HepG2 (cell line): Measurements from ENCODE around the gene JPH3. TPM values are rescaled to one million over a fixed set of nuclear protein-coding genes. Genes with fewer than 3 reads are reported as not detected.

Source experiments
- ATAC-seq: fragments of 200-7000 bp; cut with Tn5 transposase; 3 replicates; pipeline ENCODE4 v1.9.1; 2020; ENCODE audit warnings: mild to moderate bottlenecking, moderate library complexity
- BruUV-seq: library from RNA; stranded (reverse); fragments of 400-500 nt; replicated peaks from 2 replicates; lab custom pipeline; 2021; lab: Mats Ljungman, UMichigan
- CTCF ChIA-PET: fragments of 300-600 bp; formaldehyde crosslinking; extraction: SDS; loops from one replicate; lab custom pipeline; 2021; ENCODE audit warnings: low total read pairs, inconsistent platforms, low intra/inter-chr PET ratio; lab: Yijun Ruan, JAX
- POLR2A ChIA-PET: fragments of 350-600 bp; sonication (Branson Sonifier 250); formaldehyde crosslinking; loops from one replicate; lab custom pipeline; 2020; ENCODE audit warnings: antibody characterized with exemption, inconsistent platforms; lab: Yijun Ruan, JAX
- DNase-seq: peaks from one replicate; pipeline ENCODE4 v3.0.0-alpha.2; 2015; ENCODE audit warnings: low spot score
- FAIRE-seq: peaks from 3 replicates; lab custom pipeline; 2011; peaks lifted over from hg19 to GRCh38; lab: Jason Lieb, UNC
- H2AFZ ChIP-seq: one replicate; pipeline ENCODE4 v1.6.1; 2011; ENCODE audit warnings: low read length, inconsistent platforms
- H3K27ac ChIP-seq: fragments of 300-600 bp; 3 replicates; pipeline ENCODE4 v1.8.0; 2011; ENCODE audit warnings: mixed run types, mild to moderate bottlenecking, mixed read lengths, low read length, inconsistent platforms; ENCODE audit not compliant: insufficient read depth; ENCODE audit errors: extremely low read length
- H3K27me3 ChIP-seq, 2 experiments: fragments of 200-600 bp in 1 of 2; 2 replicates in 1 of 2; 3 replicates in 1 of 2; pipeline versions ENCODE4 v1.6.0 to v1.8.0; 2011; ENCODE audit warnings: low read length in 2 of 2, mild to moderate bottlenecking in 2 of 2, moderate library complexity in 2 of 2, inconsistent platforms in 1 of 2; ENCODE audit not compliant: insufficient read depth in 2 of 2, control insufficient read depth in 1 of 2
- H3K36me3 ChIP-seq, 2 experiments: fragments of 200-600 bp in 1 of 2; replicated peaks in 1 of 2; 2 replicates in 1 of 2; 3 replicates in 1 of 2; pipeline versions ENCODE4 v1.5.1 to v1.8.0; 2011; ENCODE audit warnings: low read length in 2 of 2, inconsistent platforms in 1 of 2; ENCODE audit not compliant: insufficient read depth in 2 of 2, control insufficient read depth in 1 of 2
- H3K4me1 ChIP-seq: 2 replicates; pipeline ENCODE4 v1.5.1; 2012; ENCODE audit warnings: low read length, inconsistent platforms; ENCODE audit not compliant: insufficient read depth
- H3K4me2 ChIP-seq: 2 replicates; pipeline ENCODE4 v1.6.0; 2011; ENCODE audit warnings: low read depth, low read length, inconsistent platforms
- H3K4me3 ChIP-seq, 3 experiments: fragments of 200-600 bp in 1 of 3; sonication (generic), shearing (Covaris generic) in 1 of 3; replicated peaks in 1 of 3; 2 replicates each; pipeline ENCODE4 v1.5.1; 2011 to 2016; ENCODE audit warnings: low read length in 3 of 3, inconsistent platforms in 2 of 3, low read depth in 2 of 3, mild to moderate bottlenecking in 2 of 3, control low read depth in 1 of 3, mixed read lengths in 1 of 3; ENCODE audit not compliant: insufficient read depth in 1 of 3
- H3K79me2 ChIP-seq: one replicate; pipeline ENCODE4 v1.6.1; 2011; ENCODE audit warnings: low read length, inconsistent platforms; ENCODE audit not compliant: insufficient read depth
- H3K9ac ChIP-seq: 2 replicates; pipeline ENCODE4 v1.6.0; 2011; ENCODE audit warnings: mild to moderate bottlenecking, low read depth, low read length, inconsistent platforms; ENCODE audit not compliant: insufficient read depth
- H3K9me3 ChIP-seq: 2 replicates; pipeline ENCODE4 v1.5.1; 2012; ENCODE audit warnings: mild to moderate bottlenecking, low read length
- H4K20me1 ChIP-seq: 2 replicates; pipeline ENCODE4 v1.6.0; 2011; ENCODE audit warnings: inconsistent platforms, mild to moderate bottlenecking, low read length, moderate library complexity; ENCODE audit not compliant: insufficient read depth
- AGO2 ChIP-seq: fragments of 200-400 bp; formaldehyde crosslinking; optimal IDR thresholded peaks from 2 replicates; pipeline ENCODE3; 2017; ENCODE audit warnings: mild to moderate bottlenecking, low read depth, low read length, moderate library complexity
- CHD4 ChIP-seq: fragments of 200-600 bp; sonication (generic); IDR thresholded peaks from 2 replicates; pipeline ENCODE4 v1.7.0; 2017; ENCODE audit warnings: mild to moderate bottlenecking, low read length, borderline replicate concordance
- GPN1 ChIP-seq: sonication (generic); formaldehyde crosslinking; IDR thresholded peaks from 2 replicates; pipeline ENCODE4 v1.5.1; 2020; ENCODE audit warnings: missing genetic modification reagents, borderline replicate concordance
- MTA3 ChIP-seq: sonication (generic); formaldehyde crosslinking; IDR thresholded peaks from 2 replicates; pipeline ENCODE4 v1.4.0; 2020; ENCODE audit warnings: missing genetic modification reagents
- NFE2L1 ChIP-seq: sonication (generic); formaldehyde crosslinking; IDR thresholded peaks from 2 replicates; pipeline ENCODE4 v1.4.0; 2020; ENCODE audit warnings: missing genetic modification reagents, mild to moderate bottlenecking, borderline replicate concordance
- PLSCR1 ChIP-seq: sonication (generic); formaldehyde crosslinking; IDR thresholded peaks from 2 replicates; pipeline ENCODE4 v1.5.0; 2020; ENCODE audit warnings: missing genetic modification reagents, mild to moderate bottlenecking, borderline replicate concordance
- SP4 ChIP-seq: sonication (generic); formaldehyde crosslinking; IDR thresholded peaks from 2 replicates; pipeline ENCODE4 v1.8.1; 2023; ENCODE audit warnings: mild to moderate bottlenecking, missing genetic modification reagents
- THRA ChIP-seq: sonication (generic); formaldehyde crosslinking; IDR thresholded peaks from 2 replicates; pipeline ENCODE4 v1.4.0; 2020; ENCODE audit warnings: missing genetic modification reagents, borderline replicate concordance
- ZNF3 ChIP-seq: IDR thresholded peaks from 2 replicates; pipeline ENCODE4 v1.7.0; 2017; ENCODE audit warnings: inconsistent platforms
- ZNF749 ChIP-seq: sonication (generic); formaldehyde crosslinking; IDR thresholded peaks from 2 replicates; pipeline ENCODE4 v1.8.0; 2022; ENCODE audit warnings: mild to moderate bottlenecking, missing genetic modification reagents, moderate library complexity, borderline replicate concordance
- ZSCAN25 ChIP-seq: sonication (generic); formaldehyde crosslinking; IDR thresholded peaks from 2 replicates; pipeline ENCODE4 v1.8.0; 2022; ENCODE audit warnings: mild to moderate bottlenecking, missing genetic modification reagents
- WGBS: methylation state at CpG from one replicate; pipeline ENCODE4 v1.1.6; 2017; ENCODE audit warnings: low lambda C conversion rate; 5-methylcytosine and 5-hydroxymethylcytosine counted together
- in situ Hi-C: cut with HindIII; loops from 2 replicates; pipeline ENCODE4 v1.10.0; 2017; ENCODE audit warnings: low pct_unique_long_range_greater_than_20kb; ENCODE audit not compliant: extremely low pct_ligation_motif_present
- intact Hi-C: fragments of 100-400 bp; cut with micrococcal nuclease; formaldehyde crosslinking; loops from one replicate; pipeline ENCODE4 v1.10.0; 2022; ENCODE audit not compliant: unreplicated experiment
- polyA plus RNA-seq, 8 experiments: library from polyadenylated mRNA; depleted of rRNA in 3 of 8; stranded (reverse) in 7 of 8; unstranded in 1 of 8; fragments of >200 nt; fragmentation: Illumina TruSeq in 4 of 8; extraction: Trizol in 4 of 8; gene quantifications; 2 replicates each; pipeline versions ENCODE4 v1.2.1 to v1.2.3, GENCODE V29; 2011 to 2016; ENCODE audit warnings: low read depth in 4 of 8, missing spikeins in 1 of 8, mixed read lengths in 1 of 8; ENCODE audit not compliant: insufficient read depth in 1 of 8
- total RNA-seq, 5 experiments: library from RNA; depleted of rRNA; stranded (reverse); fragments of >200 nt; fragmentation: Illumina TruSeq; extraction: Trizol; gene quantifications; 2 replicates each; pipeline ENCODE4 v1.2.3, GENCODE V29; 2016; ENCODE audit warnings: low read depth in 1 of 5

JPH3 gene
- total and polyA plus RNA-seq, 2 of the 13 experiments (the other 11 are each of a cell fraction or from before 2014, with no cell fraction given): not detected

- H3K27me3 ChIP-seq: no peaks in the 10 kb centered on the region
- no peaks in the 10 kb centered on the region for H3K9me3 ChIP-seq
- H3K9ac ChIP-seq: no peak overlapping the region
- in situ Hi-C loops: no loop called here
- H3K4me1 ChIP-seq: peaks cover 14% of the 10 kb centered on the region
- FAIRE-seq (no peak), DNase-seq (no peak), ATAC-seq (no peak)
- ChIA-PET POLR2A (no interaction called here), CTCF (no interaction called here)
- H3K4me2 ChIP-seq: no peak overlapping the region
- intact Hi-C loops: no loop called here
- no peak overlapping the region for H2AFZ ChIP-seq
- peak; percentile 42 for TF ChIP-seq AGO2
- no peak for TF ChIP-seq NFE2L1 (CRISPR knock-in tag)
- peaks cover 3% of the 10 kb centered on the region; the same call in 1 of the 2 replicates for H4K20me1 ChIP-seq
- 94% methylated on average over 19 of the region's 19 CpGs for WGBS
- H3K79me2 ChIP-seq: no peaks in the 10 kb centered on the region
- peaks cover 19 to 53% of the 10 kb centered on the region in 2 experiments; a peak in 4 of 5 replicates for H3K36me3 ChIP-seq
- H3K27ac ChIP-seq: no peak overlapping the region
- BruUV-seq: no TSS peak
- H3K4me3 ChIP-seq: no peak overlapping the region
Observed at GRCh38 chr16:87722590-87723225, 120.4 kb downstream of the JPH3 start.

GRCh38 chr16:87723226-87723623 lies 120.9 kb downstream of the JPH3 start:
- 97% methylated on average over 12 of the region's 12 CpGs for WGBS
- no peak for ATAC-seq
- Histone ChIP-seq H3K4me2 (no peak overlapping the region), H3K9me3 (no peaks in the 10 kb centered on the region), H3K27ac (no peak overlapping the region), H3K27me3 (no peaks in the 10 kb centered on the region), H3K4me1 (peaks cover 14% of the 10 kb centered on the region), H3K9ac (no peak overlapping the region), H2AFZ (no peak overlapping the region), H3K36me3 (peaks cover 20 to 53% of the 10 kb centered on the region in 2 experiments; a peak in 4 of 5 replicates), H4K20me1 (peaks cover 3% of the 10 kb centered on the region; the same call in 1 of the 2 replicates), H3K79me2 (no peaks in the 10 kb centered on the region), H3K4me3 (no peak overlapping the region)
- ChIA-PET POLR2A (no interaction called here), CTCF (no interaction called here)
- intact Hi-C loops (no loop called here), in situ Hi-C loops (no loop called here)
- no TSS peak for BruUV-seq
- FAIRE-seq: no peak
- DNase-seq: no peak
- TF ChIP-seq ZNF749 (no peak), ZSCAN25 (CRISPR knock-in tag) (no peak), SP4 (CRISPR knock-in tag) (no peak), ZNF3 (CRISPR knock-in tag) (no peak), THRA (CRISPR knock-in tag) (no peak), PLSCR1 (CRISPR knock-in tag) (no peak), MTA3 (no peak), GPN1 (CRISPR knock-in tag) (no peak), CHD4 (no peak)
